Bronchial epithelial cell (primary cell): ENCODE measurements around the gene JMJD7. TPM values are rescaled to one million over a fixed set of nuclear protein-coding genes. Genes with fewer than 3 reads are reported as not detected.

ENCODE experiments used
- DNase-seq: peaks from one replicate; pipeline ENCODE4 v3.0.0-alpha.2; 2010; ENCODE audit warnings: low read depth
- FAIRE-seq: peaks from 2 replicates; lab custom pipeline; 2011; peaks lifted over from hg19 to GRCh38; lab: Jason Lieb, UNC
- H3K27me3 ChIP-seq: 2 replicates; pipeline ENCODE4 v1.5.1; 2011; ENCODE audit warnings: low read length; ENCODE audit not compliant: control insufficient read depth, insufficient read depth
- H3K36me3 ChIP-seq: 2 replicates; pipeline ENCODE4 v1.5.1; 2011; ENCODE audit warnings: low read length; ENCODE audit not compliant: control insufficient read depth, insufficient read depth
- H3K4me3 ChIP-seq: 2 replicates; pipeline ENCODE4 v1.5.1; 2011; ENCODE audit warnings: mild to moderate bottlenecking, low read depth, low read length, control low read depth
- CTCF ChIP-seq: IDR thresholded peaks from 2 replicates; pipeline ENCODE4 v1.5.1; 2011; ENCODE audit warnings: mild to moderate bottlenecking, moderate library complexity, low read length, control low read depth, inconsistent platforms; ENCODE audit not compliant: insufficient read depth, severe bottlenecking
- total RNA-seq: library from RNA; depleted of rRNA; stranded (reverse); fragments of >200 nt; gene quantifications from 2 replicates; pipeline ENCODE4 v1.2.1, GENCODE V29; 2014

JMJD7 gene
- total RNA-seq, 1 donor from 2014 or later = 22.9 TPM

- H3K27me3 ChIP-seq = no peaks in the 10 kb centered on the region
- DNase-seq (no peak), FAIRE-seq (no peak)
- no peak for TF ChIP-seq CTCF
- no peaks in the 10 kb centered on the region for H3K36me3 ChIP-seq
- H3K4me3 ChIP-seq = no peak overlapping the region
These were observed 28.8 kb downstream of the JMJD7 start for GRCh38 chr15:41856716-41857115.

GRCh38 chr15:41857316-41857715, 29.4 kb downstream of the JMJD7 start:
- no peaks in the 10 kb centered on the region for H3K27me3 ChIP-seq
- H3K4me3 ChIP-seq = no peak overlapping the region
- no peaks in the 10 kb centered on the region for H3K36me3 ChIP-seq
- FAIRE-seq = no peak
- no peak for TF ChIP-seq CTCF
- no peak for DNase-seq

- Histone ChIP-seq H3K36me3 (no peaks in the 10 kb centered on the region), H3K27me3 (no peaks in the 10 kb centered on the region), H3K4me3 (no peak overlapping the region)
- no peak for TF ChIP-seq CTCF
- DNase-seq = no peak
- no peak for FAIRE-seq
These were observed 30.9 kb downstream of the JMJD7 start for GRCh38 chr15:41858756-41859155.

GRCh38 chr15:41860049-41860828, 32.3 kb downstream of the JMJD7 start:
- DNase-seq = no peak
- no peaks in the 10 kb centered on the region for H3K27me3 ChIP-seq
- no peaks in the 10 kb centered on the region for H3K36me3 ChIP-seq
- FAIRE-seq = peak; percentile 72
- no peak for TF ChIP-seq CTCF
- H3K4me3 ChIP-seq = no peak overlapping the region

GRCh38 chr15:41861736-41862356, 34.0 kb downstream of the JMJD7 start:
- H3K4me3 ChIP-seq = no peak overlapping the region
- DNase-seq = no peak
- H3K36me3 ChIP-seq = no peaks in the 10 kb centered on the region
- TF ChIP-seq CTCF = no peak
- FAIRE-seq = no peak
- H3K27me3 ChIP-seq = no peaks in the 10 kb centered on the region
